AG04450 (cell line): ENCODE results near the gene NFKBIE. TPM values are rescaled to one million over a fixed set of nuclear protein-coding genes. Genes with fewer than 3 reads are reported as not detected.
"Not testable (repeated sequence)": the region's sequence is repeated elsewhere in the genome, so short reads cannot be mapped to it uniquely, and the experiment has no call there.

ENCODE experiments used
- CTCF ChIA-PET: fragments of 300-600, 350-600 bp; formaldehyde crosslinking; extraction: SDS; loops from one replicate; lab custom pipeline; 2022; ENCODE audit warnings: antibody characterized with exemption, inconsistent platforms; lab: Charles Lee
- POLR2A ChIA-PET: fragments of 350-600 bp; formaldehyde crosslinking; extraction: SDS; loops from one replicate; lab custom pipeline; 2021; ENCODE audit warnings: antibody characterized with exemption, inconsistent platforms; lab: Yijun Ruan, JAX
- DNase-seq: peaks from one replicate; pipeline ENCODE4 v3.0.0-alpha.2; 2011; ENCODE audit warnings: low read depth, low spot score
- H3K27ac ChIP-seq: one replicate; pipeline ENCODE4 v1.5.1; 2012; ENCODE audit warnings: low read depth, low read length, control low read depth
- H3K27me3 ChIP-seq: one replicate; pipeline ENCODE4 v1.6.0; 2012; ENCODE audit warnings: low read length; ENCODE audit not compliant: control insufficient read depth, insufficient read depth
- H3K4me3 ChIP-seq: 2 replicates; pipeline ENCODE4 v1.5.1; 2011; ENCODE audit warnings: mild to moderate bottlenecking, low read depth, low read length, control low read depth
- H3K9me3 ChIP-seq: 2 replicates; pipeline ENCODE4 v1.5.1; 2012; ENCODE audit warnings: low read length; ENCODE audit not compliant: control insufficient read depth, insufficient read depth
- polyA plus RNA-seq: library from polyadenylated mRNA; depleted of rRNA; stranded (reverse); fragments of >200 nt; gene quantifications from 2 replicates; pipeline ENCODE4 v1.2.3, GENCODE V29; 2011
- TF ChIP-seq, protein P1 (sequence below): IDR thresholded peaks from 2 replicates; pipeline ENCODE4 v1.5.1; 2011; ENCODE audit warnings: low read depth, low read length, control low read depth, inconsistent platforms

The NFKBIE gene
- polyA plus RNA-seq, 1 experiment = 13.7 TPM

DNA sequence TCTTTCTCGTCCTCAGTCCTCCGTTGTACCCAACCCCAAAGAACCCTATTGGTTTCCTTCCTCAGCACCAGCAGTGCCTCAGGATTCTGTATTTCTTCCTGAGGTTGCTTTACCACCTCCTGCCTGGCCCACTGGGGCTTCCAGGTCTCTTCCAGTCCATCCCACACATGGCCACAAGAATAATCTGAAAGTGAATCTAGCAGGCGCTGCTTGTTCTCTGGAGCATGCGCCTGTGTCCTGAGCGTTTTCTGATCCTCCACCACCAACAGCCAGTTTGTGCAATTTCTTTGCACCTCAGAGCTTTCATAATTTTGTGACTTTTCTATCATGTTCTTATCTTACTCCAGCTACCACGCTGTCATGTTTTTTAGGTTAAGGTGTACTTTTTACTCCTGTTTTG lies 30.1 kb downstream of the NFKBIE start:
- CTCF ChIA-PET = interaction anchor here (0.9 to 3.3 kb wide), 25 partner anchors 11 to 146 kb away, joined by 3 to 83 read pairs (median 5); partner anchors contain the start of genes HSP90AB1 and SLC29A1
- Histone ChIP-seq H3K4me3 (no peak overlapping the region), H3K27me3 (no peaks in the 10 kb centered on the region), H3K9me3 (no peaks in the 10 kb centered on the region), H3K27ac (peak overlapping the region; percentile 69)
- POLR2A ChIA-PET = interaction anchor here (1.4 to 2.1 kb wide), 2 partner anchors 11 to 16 kb away, joined by 3 to 27 read pairs; partner anchors contain the start of gene HSP90AB1
- no peak for DNase-seq
- TF ChIP-seq, protein P1, sequence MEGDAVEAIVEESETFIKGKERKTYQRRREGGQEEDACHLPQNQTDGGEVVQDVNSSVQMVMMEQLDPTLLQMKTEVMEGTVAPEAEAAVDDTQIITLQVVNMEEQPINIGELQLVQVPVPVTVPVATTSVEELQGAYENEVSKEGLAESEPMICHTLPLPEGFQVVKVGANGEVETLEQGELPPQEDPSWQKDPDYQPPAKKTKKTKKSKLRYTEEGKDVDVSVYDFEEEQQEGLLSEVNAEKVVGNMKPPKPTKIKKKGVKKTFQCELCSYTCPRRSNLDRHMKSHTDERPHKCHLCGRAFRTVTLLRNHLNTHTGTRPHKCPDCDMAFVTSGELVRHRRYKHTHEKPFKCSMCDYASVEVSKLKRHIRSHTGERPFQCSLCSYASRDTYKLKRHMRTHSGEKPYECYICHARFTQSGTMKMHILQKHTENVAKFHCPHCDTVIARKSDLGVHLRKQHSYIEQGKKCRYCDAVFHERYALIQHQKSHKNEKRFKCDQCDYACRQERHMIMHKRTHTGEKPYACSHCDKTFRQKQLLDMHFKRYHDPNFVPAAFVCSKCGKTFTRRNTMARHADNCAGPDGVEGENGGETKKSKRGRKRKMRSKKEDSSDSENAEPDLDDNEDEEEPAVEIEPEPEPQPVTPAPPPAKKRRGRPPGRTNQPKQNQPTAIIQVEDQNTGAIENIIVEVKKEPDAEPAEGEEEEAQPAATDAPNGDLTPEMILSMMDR = no peak

DNA sequence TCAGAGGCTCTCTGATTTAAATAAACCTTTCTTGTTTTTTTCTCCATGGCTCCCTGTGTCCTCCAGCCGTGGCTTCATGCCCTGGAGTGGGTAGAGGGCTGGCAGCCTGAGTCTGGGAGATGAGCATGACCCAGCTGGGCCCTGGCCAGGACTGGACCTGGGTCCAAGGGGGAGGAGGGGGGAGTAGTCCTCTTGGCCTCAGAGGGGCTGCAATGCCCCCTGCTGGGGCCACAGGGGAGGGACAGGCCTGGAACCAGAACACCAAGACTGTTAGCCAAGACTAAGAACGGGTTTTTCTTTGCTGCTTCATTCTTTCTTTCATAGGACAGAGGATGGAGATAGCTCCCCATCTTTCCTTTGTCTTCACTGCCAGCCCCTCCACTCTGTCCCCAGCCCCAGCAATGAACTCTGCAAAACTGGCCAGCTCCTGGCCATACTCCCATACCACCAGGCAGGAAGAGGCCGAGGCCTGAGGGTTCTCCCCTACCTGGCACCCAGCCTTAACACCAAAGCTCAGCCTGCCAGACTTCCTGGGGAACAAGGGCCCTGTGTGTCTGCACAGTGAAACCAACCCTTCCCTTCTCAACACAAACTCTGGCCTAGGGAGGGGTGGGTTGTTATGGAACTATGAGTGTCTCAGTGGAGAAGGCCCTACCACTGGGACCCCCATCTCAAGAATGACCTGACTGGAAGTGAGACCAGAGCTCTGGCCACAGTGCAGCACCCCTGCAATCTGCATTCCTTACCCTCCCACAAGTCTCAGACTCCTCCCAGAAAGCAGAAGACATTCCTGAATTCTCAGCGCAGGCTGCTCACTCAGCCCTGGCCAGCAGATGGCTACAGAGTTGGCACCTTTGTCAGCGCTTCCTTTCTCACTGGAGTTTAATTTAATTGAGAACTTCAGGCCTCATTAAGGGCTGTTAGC lies 31.0 kb downstream of the NFKBIE start:
- peak overlapping the region; percentile 69 for H3K27ac ChIP-seq
- H3K9me3 ChIP-seq = no peaks in the 10 kb centered on the region
- no peaks in the 10 kb centered on the region for H3K27me3 ChIP-seq
- CTCF ChIA-PET = interaction anchor here (0.7 to 3.3 kb wide), 36 partner anchors 8 to 534 kb away, joined by 3 to 83 read pairs (median 5); partner anchors contain the start of genes HSP90AB1 and SLC29A1
- DNase-seq = peak; percentile 47
- TF ChIP-seq, protein P1 = peak; percentile 88
- no peak overlapping the region for H3K4me3 ChIP-seq
- POLR2A ChIA-PET = interaction anchor here (0.6 to 2.1 kb wide), 5 partner anchors 11 to 118 kb away, joined by 3 to 27 read pairs (median 3); partner anchors contain the start of genes HSP90AB1 and SLC29A1

DNA sequence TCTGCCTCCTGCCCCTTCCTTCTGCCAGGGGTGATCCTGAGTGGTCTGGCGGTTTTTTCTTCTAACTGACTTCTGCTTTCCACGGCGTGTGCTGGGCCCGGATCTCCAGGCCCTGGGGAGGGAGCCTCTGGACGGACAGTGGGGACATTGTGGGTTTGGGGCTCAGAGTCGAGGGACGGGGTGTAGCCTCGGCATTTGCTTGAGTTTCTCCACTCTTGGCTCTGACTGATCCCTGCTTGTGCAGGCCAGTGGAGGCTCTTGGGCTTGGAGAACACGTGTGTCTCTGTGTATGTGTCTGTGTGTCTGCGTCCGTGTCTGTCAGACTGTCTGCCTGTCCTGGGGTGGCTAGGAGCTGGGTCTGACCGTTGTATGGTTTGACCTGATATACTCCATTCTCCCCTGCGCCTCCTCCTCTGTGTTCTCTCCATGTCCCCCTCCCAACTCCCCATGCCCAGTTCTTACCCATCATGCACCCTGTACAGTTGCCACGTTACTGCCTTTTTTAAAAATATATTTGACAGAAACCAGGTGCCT lies 31.7 kb downstream of the NFKBIE start:
- Histone ChIP-seq H3K4me3 (no peak overlapping the region), H3K27ac (peak overlapping the region; percentile 69), H3K9me3 (no peaks in the 10 kb centered on the region), H3K27me3 (no peaks in the 10 kb centered on the region)
- CTCF ChIA-PET = interaction anchor here (0.9 to 3.3 kb wide), 23 partner anchors 9 to 533 kb away, joined by 3 to 83 read pairs (median 6); partner anchors contain the start of genes HSP90AB1 and SLC29A1
- TF ChIP-seq, protein P1 = no peak
- POLR2A ChIA-PET = interaction anchor here (0.6 to 2.1 kb wide), 4 partner anchors 10 to 14 kb away, joined by 3 to 27 read pairs (median 3); partner anchors contain the start of genes HSP90AB1 and SLC29A1
- no peak for DNase-seq

DNA sequence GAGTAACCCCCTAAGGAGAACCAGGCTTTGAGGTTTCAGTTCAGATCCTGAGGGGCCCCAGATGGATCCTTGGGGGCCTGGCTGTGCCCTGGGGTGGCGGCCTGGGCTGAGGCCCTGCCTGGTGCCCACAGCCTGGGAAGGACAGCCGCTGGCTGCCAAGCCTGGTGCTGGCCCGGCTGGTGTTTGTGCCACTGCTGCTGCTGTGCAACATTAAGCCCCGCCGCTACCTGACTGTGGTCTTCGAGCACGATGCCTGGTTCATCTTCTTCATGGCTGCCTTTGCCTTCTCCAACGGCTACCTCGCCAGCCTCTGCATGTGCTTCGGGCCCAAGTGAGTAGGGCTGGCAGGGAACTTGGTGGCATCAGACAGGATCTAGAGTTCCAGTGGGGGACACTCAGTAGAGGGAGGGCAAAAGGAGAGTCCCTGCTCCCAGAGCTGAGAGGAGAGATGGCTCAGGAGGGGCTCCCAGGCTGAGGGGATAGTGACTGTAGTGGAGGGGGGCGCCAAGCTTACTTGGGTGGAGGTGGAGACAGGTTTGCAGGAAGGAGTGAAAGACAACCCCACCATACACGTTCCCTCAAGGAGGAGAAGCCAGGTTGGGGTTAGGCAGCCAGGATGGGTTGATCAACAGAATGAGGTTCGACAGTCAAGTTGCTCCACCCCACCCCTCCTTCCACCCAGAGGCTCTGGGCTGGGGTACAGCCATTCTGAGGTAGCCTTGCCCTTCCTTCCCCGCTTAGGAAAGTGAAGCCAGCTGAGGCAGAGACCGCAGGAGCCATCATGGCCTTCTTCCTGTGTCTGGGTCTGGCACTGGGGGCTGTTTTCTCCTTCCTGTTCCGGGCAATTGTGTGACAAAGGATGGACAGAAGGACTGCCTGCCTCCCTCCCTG lies 32.4 kb downstream of the NFKBIE start:
- Histone ChIP-seq H3K27me3 (no peaks in the 10 kb centered on the region), H3K4me3 (no peak overlapping the region), H3K9me3 (no peaks in the 10 kb centered on the region), H3K27ac (no peak overlapping the region)
- DNase-seq = no peak
- POLR2A ChIA-PET = no interaction called here
- CTCF ChIA-PET = interaction anchor here (0.8 kb wide), 1 partner anchor 11 kb away, joined by 3 read pairs; no protein-coding TSS in a partner anchor
- TF ChIP-seq, protein P1 = no peak

DNA sequence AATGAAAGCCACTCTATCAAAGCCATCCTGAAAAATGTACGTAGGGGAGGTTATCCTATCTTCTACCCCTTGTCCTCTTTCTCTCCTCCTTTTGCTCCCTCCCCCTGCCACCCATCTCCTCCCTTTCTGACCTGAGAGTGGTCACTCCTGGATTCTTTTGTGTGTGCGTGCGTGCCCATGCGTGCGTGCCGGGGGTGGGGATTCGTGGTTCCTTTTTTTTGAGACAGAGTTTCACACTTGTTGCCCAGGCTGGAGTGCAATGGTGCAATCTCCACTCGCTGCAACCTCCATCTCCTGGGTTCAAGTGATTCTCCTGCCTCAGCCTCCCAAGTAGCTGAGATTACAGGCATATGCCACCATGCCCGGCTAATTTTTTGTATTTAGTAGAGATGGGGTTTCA lies 33.9 kb downstream of the NFKBIE start:
- H3K27ac ChIP-seq, H3K9me3 ChIP-seq, CTCF ChIA-PET, H3K27me3 ChIP-seq, DNase-seq, H3K4me3 ChIP-seq, POLR2A ChIA-PET: not testable (repeated sequence)
